Measurements from ENCODE around the gene KRTAP4-7. TPM values are rescaled to one million over a fixed set of nuclear protein-coding genes. Genes with fewer than 3 reads are reported as not detected.

KRTAP4-7 gene
- total and polyA plus RNA-seq, 2 of the 4 experiments (the other 2 are of a cell fraction) = not detected

DNA sequence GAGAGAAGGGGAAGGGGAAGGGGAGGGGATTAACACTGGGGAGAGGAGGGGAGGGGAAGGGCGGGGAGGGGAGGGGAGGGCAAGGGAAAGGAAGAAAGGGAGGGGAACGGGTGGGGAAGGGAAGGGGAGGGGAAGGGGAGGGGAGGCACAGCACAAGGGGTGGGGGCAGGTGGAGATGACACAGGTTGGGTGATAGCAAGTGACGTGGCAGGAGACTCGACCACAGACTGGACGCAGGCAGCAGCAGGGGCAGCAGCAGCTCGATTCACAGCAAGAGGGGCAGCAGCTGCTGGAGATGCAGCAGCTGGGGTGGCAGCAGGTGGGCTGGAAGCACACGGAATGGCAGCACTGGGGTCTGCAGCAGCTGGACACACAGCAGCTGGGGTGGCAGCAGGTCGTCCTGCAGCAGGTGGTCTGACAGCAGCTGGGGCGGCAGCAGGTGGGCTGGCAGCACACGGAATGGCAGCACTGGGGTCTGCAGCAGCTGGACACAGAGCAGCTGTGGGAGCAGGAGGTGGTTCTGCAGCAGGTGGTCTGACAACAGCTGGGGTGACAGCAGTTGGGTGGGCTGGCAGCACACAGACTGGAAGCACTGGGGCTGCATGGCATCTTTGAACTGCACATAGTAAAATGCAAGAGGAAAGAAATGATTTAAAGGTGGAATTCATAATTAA lies 17.8 kb downstream of the KRTAP4-7 start, which contains the start of gene KRTAP4-16:
Gene KRTAP4-16, minus strand, starts transcription at position 624 of the 674 bp plus-strand sequence. Its CDS starts 0 bp downstream, at position 624.
- H4K91ac ChIP-seq (ENCODE audit: insufficient read depth, low read depth, low read length) = peak within 1 kb of the TSS; percentile 94
- CTCF ChIA-PET = no interaction called here
- peak within 1 kb of the TSS; percentile 99 for H2BK120ac ChIP-seq (ENCODE audit: low read depth, low read length)
- no peak within 1 kb of the TSS for H3K56ac ChIP-seq (ENCODE audit: extremely low read depth, insufficient read depth, low read length)
- no peaks in the 10 kb centered on the region for H4K20me1 ChIP-seq (ENCODE audit: insufficient read depth, low read length)
- H3K23ac ChIP-seq (ENCODE audit: low read depth, low read length) = peak within 1 kb of the TSS; percentile 85
- peak within 1 kb of the TSS; percentile 96 for H3K14ac ChIP-seq (replicated peaks; ENCODE audit: low read depth, low read length)
- no peak within 1 kb of the TSS for H3K4me2 ChIP-seq (ENCODE audit: low read depth, low read length)
- H3K9me3 ChIP-seq (ENCODE audit: control insufficient read depth, insufficient read depth, low read length) = no peaks in the 10 kb centered on the region
- H4K8ac ChIP-seq (ENCODE audit: low read depth in 2 of 2, low read length in 2 of 2) = peak within 1 kb of the TSS; percentile 43 to 90; a peak in 3 of 4 replicates
- H3K9me1 ChIP-seq (ENCODE audit: insufficient read depth, low read length) = peaks cover 6% of the 10 kb centered on the region
- H3K18ac ChIP-seq (ENCODE audit: low read depth, low read length) = peak within 1 kb of the TSS; percentile 2; the same call in 1 of the 2 replicates
- H3K9ac ChIP-seq (ENCODE audit: low read depth, low read length) = no peak within 1 kb of the TSS
- WGBS, 2 experiments (ENCODE audit: extremely low coverage in 2 of 2, insufficient read length in 1 of 2) = 62% methylated on average over 6 of the region's 10 CpGs; no CpG with 5 or more reads in 1 of the 2 experiments
- ATAC-seq (ENCODE audit: low read depth) = no peak
- DNase-seq = no peak
- in situ Hi-C loops (cut with MboI; ENCODE audit: low sequenced_read_pairs) (no loop called here), dilution Hi-C loops (cut with HindIII; ENCODE audit: low sequenced_read_pairs, unreplicated experiment) (no loop called here), intact Hi-C loops (cut with micrococcal nuclease) (no loop called here)
- POLR2A ChIA-PET (ENCODE audit: unreplicated experiment) = no interaction called here
- H3K27ac ChIP-seq (ENCODE audit: insufficient read depth, low read length) = peak within 1 kb of the TSS; percentile 32; the same call in 1 of the 2 replicates
- peak within 1 kb of the TSS; percentile 34; the same call in 2 of the 3 replicates for H2BK15ac ChIP-seq (ENCODE audit: low read depth, low read length)
- H2BK20ac ChIP-seq (ENCODE audit: low read depth, low read length) = peak within 1 kb of the TSS; percentile 67
- H3K36me3 ChIP-seq (ENCODE audit: control insufficient read depth, insufficient read depth, low read length) = no peaks in the 10 kb centered on the region
- H3K27me3 ChIP-seq (ENCODE audit: control insufficient read depth, insufficient read depth, low read length) = no peaks in the 10 kb centered on the region
- no peaks in the 10 kb centered on the region for H3K79me1 ChIP-seq (ENCODE audit: low read depth in 1 of 2, low read length in 2 of 2)
- no peak within 1 kb of the TSS for H3K4me3 ChIP-seq (ENCODE audit: insufficient read depth, low read depth, low read length)
- H2AK5ac ChIP-seq (ENCODE audit: low read depth, low read length) = peak within 1 kb of the TSS; percentile 93
- H2AK9ac ChIP-seq (replicated peaks; ENCODE audit: low read depth, low read length, poor library complexity) = no peak within 1 kb of the TSS
- TF ChIP-seq RAD21 (IDR thresholded peaks at IDR 0.05; ENCODE audit: low read length) (no peak), MXI1 (IDR thresholded peaks at IDR 0.05; ENCODE audit: borderline replicate concordance, low read depth, low read length) (no peak), NFE2L2 (IDR thresholded peaks at IDR 0.05; ENCODE audit: low read depth, low read length) (no peak), CTCF (conservative IDR thresholded peaks at IDR 0.05; ENCODE audit: low read depth, low read length) (no peak), CHD1 (IDR thresholded peaks at IDR 0.05; ENCODE audit: low read depth, low read length) (no peak), CEBPB (IDR thresholded peaks at IDR 0.05; ENCODE audit: low read depth, low read length) (no peak), USF2 (IDR thresholded peaks at IDR 0.05; ENCODE audit: low read depth, low read length) (no peak), RFX5 (IDR thresholded peaks at IDR 0.05; ENCODE audit: low read depth, low read length) (no peak), ELK1 (IDR thresholded peaks at IDR 0.05; ENCODE audit: borderline replicate concordance, low read depth, low read length) (no peak), FOS (IDR thresholded peaks at IDR 0.05; ENCODE audit: low read depth, low read length) (no peak), POLR2A (IDR thresholded peaks at IDR 0.05; ENCODE audit: low read depth, low read length) (no peak), MAFK (IDR thresholded peaks at IDR 0.05; ENCODE audit: low read depth, low read length) (no peak)
- peak within 1 kb of the TSS; percentile 84 for H2BK5ac ChIP-seq (ENCODE audit: low read depth, low read length, poor library complexity, severe bottlenecking)
- H3K4me1 ChIP-seq (ENCODE audit: control insufficient read depth, insufficient read depth, low read length) = peaks cover 4% of the 10 kb centered on the region; the same call in 1 of the 2 replicates
- no peak within 1 kb of the TSS; the same call in 1 of the 2 replicates for H4K5ac ChIP-seq (ENCODE audit: low read depth, low read length)
- no TSS peak for BruUV-seq (replicated peaks)
- H2AFZ ChIP-seq (replicated peaks; ENCODE audit: low read length, poor library complexity) = no peak within 1 kb of the TSS
- H3K4ac ChIP-seq (ENCODE audit: low read depth, low read length) = peak within 1 kb of the TSS; percentile 95
